ENCODE data around the gene EIF2S2. TPM values are rescaled to one million over a fixed set of nuclear protein-coding genes. Genes with fewer than 3 reads are reported as not detected.
"Not testable (repeated sequence)": the region's sequence is repeated elsewhere in the genome, so short reads cannot be mapped to it uniquely, and the experiment has no call there.

Gene EIF2S2
- total RNA-seq, 2 experiments from 2014 or later = 106 to 108 TPM

DNA sequence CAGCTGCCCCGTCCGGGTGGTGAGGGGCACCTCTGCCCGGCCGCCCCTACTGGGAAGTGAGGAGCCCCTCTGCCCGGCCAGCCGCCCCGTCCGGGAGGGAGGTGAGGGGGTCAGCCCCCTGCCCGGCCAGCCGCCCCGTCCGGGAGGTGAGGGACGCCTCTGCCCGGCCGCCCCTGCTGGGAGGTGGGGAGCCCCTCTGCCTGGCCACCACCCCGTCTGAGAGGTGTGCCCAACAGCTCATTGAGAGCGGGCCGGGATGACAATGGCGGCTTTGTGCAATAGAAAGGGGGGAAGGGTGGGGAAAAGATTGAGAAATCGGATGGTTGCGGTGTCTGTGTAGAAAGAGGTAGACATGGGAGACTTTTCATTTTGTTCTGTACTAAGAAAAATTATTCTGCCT lies 20.9 kb upstream of the EIF2S2 start:
- H3K27me3 Mint-ChIP-seq = peaks cover 14% of the 10 kb centered on the region
- H3K36me3 Mint-ChIP-seq (ENCODE audit: low read depth); CTCF ChIA-PET; POLR2A ChIA-PET; DNase-seq; H3K4me3 Mint-ChIP-seq; H3K27ac Mint-ChIP-seq; H3K4me1 Mint-ChIP-seq; H3K9me3 Mint-ChIP-seq: not testable (repeated sequence)

DNA sequence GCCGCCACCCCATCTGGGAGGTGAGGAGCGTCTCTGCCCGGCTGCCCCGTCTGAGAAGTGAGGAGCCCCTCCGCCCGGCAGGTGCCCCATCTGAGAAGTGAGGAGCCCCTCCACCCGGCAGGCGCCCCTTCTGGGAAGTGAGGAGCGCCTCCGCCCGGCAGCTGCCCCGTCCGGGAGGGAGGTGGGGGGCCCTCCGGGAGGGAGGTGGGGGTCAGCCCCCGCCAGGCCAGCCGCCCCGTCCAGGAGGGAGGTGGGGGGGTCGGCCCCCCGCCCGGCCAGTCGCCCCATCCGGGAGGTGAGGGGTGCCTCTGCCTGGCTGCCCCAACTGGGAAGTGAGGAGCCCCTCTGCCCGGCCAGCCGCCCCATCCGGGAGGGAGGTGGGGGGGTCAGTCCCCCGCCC lies 20.4 kb upstream of the EIF2S2 start:
- DNase-seq; CTCF ChIA-PET; H3K9me3 Mint-ChIP-seq; POLR2A ChIA-PET; H3K4me3 Mint-ChIP-seq; H3K27ac Mint-ChIP-seq; H3K4me1 Mint-ChIP-seq; H3K36me3 Mint-ChIP-seq (ENCODE audit: low read depth): not testable (repeated sequence)
- H3K27me3 Mint-ChIP-seq = peaks cover 15% of the 10 kb centered on the region

DNA sequence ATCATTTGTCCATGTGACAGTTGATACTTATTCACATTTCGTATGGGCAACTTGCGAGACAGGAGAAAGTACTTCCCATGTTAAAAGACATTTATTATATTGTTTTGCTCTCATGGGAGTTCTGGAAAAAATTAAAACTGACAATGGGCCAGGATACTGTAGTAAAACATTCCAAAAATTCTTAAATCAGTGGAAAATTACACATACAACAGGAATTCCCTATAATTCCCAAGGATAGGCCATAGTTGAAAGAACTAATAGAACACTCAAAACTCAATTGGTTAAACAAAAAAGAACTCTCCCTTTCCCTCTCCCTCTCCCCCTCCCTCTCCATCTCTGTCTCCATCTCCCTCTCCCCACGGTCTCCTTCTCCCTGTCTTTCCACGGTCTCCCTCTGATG lies 19.4 kb upstream of the EIF2S2 start:
- H3K27ac Mint-ChIP-seq = no peak overlapping the region
- CTCF ChIA-PET = interaction anchor here (1.2 kb wide), 1 partner anchor 217 kb away, joined by 4 read pairs; no protein-coding TSS in a partner anchor
- peaks cover 21% of the 10 kb centered on the region for H3K27me3 Mint-ChIP-seq
- peaks cover 3% of the 10 kb centered on the region for H3K4me1 Mint-ChIP-seq
- H3K36me3 Mint-ChIP-seq (ENCODE audit: low read depth) = no peaks in the 10 kb centered on the region
- H3K4me3 Mint-ChIP-seq = no peak overlapping the region
- H3K9me3 Mint-ChIP-seq = no peaks in the 10 kb centered on the region
- POLR2A ChIA-PET = no interaction called here
- DNase-seq = no peak

DNA sequence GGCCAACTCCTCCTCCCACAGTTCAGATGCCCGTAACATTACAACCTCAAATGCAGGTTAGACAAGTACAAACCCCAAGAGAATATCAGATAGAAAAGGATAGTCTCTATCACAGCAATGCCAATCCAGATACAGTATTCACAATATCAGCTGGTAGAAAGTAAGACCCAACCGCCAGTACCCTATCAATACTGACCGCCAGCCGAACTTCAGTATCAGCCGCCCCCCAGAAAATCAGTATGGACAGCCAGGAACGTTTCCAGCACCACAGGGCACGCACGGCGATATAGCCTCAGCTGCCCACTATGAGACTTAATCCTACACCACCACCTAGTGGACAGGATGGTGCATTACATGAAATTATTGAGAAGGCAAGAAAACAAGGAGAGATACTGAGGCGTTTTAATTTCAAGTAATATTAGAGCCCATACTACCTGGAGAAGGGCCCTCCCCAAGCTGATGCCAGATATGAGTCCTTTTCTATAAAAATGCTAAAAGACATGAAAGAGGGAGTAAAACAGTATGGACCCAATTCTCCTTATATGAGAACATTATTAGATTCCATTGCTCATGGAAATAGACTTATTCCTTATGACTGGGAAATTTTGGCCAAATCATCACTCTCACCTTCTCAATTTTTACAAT lies 17.6 kb upstream of the EIF2S2 start:
- no peak overlapping the region for H3K4me3 Mint-ChIP-seq
- no peak overlapping the region for H3K27ac Mint-ChIP-seq
- H3K27me3 Mint-ChIP-seq = peaks cover 26% of the 10 kb centered on the region
- DNase-seq = peak; percentile 57
- H3K4me1 Mint-ChIP-seq = peaks cover 8% of the 10 kb centered on the region
- POLR2A ChIA-PET = interaction anchor here (2.0 kb wide), 1 partner anchor 18 kb away, joined by 9 read pairs; the partner anchor contains the start of gene EIF2S2
- H3K9me3 Mint-ChIP-seq = no peaks in the 10 kb centered on the region
- CTCF ChIA-PET = interaction anchor here (0.6 to 2.9 kb wide), 7 partner anchors 9 to 317 kb away, joined by 3 to 14 read pairs (median 5); no protein-coding TSS in a partner anchor
- no peaks in the 10 kb centered on the region for H3K36me3 Mint-ChIP-seq (ENCODE audit: low read depth)

DNA sequence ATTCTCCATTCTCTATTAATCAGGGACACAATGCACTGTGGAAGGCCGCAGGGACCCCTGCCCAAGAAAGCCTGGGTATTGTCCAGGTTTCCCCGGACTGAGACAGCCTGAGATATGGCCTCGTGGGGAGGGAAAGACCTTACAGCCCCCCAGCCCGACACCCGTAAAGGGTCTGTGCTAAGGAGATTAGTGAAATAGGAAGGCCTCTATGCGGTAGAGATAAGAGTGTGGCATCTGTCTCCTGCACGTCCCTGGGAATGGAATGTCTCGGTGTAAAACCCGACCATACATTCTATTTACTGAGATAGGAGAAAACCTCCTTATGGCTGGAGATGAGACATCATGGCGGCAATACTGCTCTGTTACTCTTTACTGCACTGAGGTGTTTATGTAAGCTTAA lies 15.7 kb upstream of the EIF2S2 start:
- H3K27me3 Mint-ChIP-seq = peaks cover 26% of the 10 kb centered on the region
- H3K27ac Mint-ChIP-seq = no peak overlapping the region
- H3K9me3 Mint-ChIP-seq = no peaks in the 10 kb centered on the region
- CTCF ChIA-PET = interaction anchor here (1.1 kb wide), 1 partner anchor 265 kb away, joined by 3 read pairs; no protein-coding TSS in a partner anchor
- peaks cover 14% of the 10 kb centered on the region for H3K4me1 Mint-ChIP-seq
- H3K4me3 Mint-ChIP-seq = no peak overlapping the region
- no peak for DNase-seq
- POLR2A ChIA-PET = no interaction called here
- no peaks in the 10 kb centered on the region for H3K36me3 Mint-ChIP-seq (ENCODE audit: low read depth)

DNA sequence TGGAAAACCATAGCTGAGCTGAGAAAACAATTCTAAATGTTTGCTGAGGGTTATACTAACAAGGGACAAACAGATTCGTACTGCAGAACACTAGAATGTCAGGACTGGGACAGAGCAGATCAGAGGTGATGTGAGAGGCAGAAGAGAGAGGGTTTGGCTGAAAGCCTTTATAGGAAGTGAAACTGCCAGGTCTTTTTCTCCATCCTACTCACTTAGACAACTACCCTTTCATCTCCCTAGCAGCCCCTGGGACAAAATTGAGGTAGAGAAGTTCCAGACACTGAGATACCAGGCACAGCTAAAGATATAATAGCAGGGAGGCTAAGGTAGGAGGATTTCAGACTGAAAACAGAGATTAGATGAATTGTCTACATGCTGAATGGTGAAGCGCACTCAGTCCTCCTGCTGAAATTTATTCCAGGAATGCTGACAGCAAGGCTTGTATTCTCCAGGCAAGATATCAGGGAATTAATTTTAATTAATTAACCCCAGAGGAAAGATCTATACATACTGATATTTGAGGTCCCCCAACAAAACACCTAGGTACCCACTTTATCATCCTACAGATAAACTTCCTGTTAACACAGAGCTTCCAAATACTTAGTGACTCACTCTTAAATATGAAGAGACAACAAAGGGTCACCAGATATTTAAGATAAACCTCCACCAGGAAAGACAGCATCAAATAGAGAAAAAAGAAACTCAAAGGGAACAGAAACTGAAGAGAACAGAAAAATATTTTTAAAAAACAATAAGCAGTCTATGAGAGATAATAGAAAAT lies 12.6 kb upstream of the EIF2S2 start:
- no peak for DNase-seq
- Mint-ChIP-seq H3K9me3 (no peaks in the 10 kb centered on the region), H3K27ac (no peak overlapping the region), H3K4me1 (peaks cover 18% of the 10 kb centered on the region), H3K27me3 (peaks cover 16% of the 10 kb centered on the region), H3K36me3 (ENCODE audit: low read depth) (no peaks in the 10 kb centered on the region), H3K4me3 (no peak overlapping the region)
- ChIA-PET CTCF (interaction anchor here (1.3 to 1.4 kb wide), 2 partner anchors 12 to 261 kb away, joined by 3 read pairs; partner anchors contain the start of gene EIF2S2), POLR2A (interaction anchor here (1.0 to 2.1 kb wide), 3 partner anchors 12 to 23 kb away, joined by 3 to 14 read pairs (median 3); partner anchors contain the start of gene EIF2S2)

DNA sequence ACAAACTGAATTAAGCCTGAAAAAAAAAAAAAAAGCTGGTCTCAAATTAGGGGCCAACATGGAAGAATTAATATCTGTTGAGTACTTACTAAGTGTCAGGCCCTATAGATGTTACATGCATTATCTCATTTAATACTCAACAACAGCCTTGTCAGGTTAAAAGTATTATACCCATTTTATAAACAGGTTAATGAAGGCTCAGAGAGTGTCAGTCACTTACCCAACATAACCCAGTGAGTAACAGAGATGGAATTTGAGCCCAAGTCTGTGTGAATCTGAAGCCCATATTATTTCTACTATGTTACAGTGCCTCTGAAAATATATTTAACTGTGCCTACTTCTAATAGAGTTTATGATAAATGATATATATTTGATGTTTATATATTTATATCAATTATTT lies 11.3 kb upstream of the EIF2S2 start:
- Mint-ChIP-seq H3K4me1 (peaks cover 14% of the 10 kb centered on the region), H3K36me3 (ENCODE audit: low read depth) (no peaks in the 10 kb centered on the region), H3K27ac (no peak overlapping the region), H3K4me3 (no peak overlapping the region), H3K9me3 (no peaks in the 10 kb centered on the region), H3K27me3 (peaks cover 22% of the 10 kb centered on the region)
- DNase-seq = no peak
- ChIA-PET CTCF (interaction anchor here (0.6 kb wide), 1 partner anchor 209 kb away, joined by 3 read pairs; no protein-coding TSS in a partner anchor), POLR2A (interaction anchor here (2.6 kb wide), 1 partner anchor 11 kb away, joined by 12 read pairs; the partner anchor contains the start of gene EIF2S2)

DNA sequence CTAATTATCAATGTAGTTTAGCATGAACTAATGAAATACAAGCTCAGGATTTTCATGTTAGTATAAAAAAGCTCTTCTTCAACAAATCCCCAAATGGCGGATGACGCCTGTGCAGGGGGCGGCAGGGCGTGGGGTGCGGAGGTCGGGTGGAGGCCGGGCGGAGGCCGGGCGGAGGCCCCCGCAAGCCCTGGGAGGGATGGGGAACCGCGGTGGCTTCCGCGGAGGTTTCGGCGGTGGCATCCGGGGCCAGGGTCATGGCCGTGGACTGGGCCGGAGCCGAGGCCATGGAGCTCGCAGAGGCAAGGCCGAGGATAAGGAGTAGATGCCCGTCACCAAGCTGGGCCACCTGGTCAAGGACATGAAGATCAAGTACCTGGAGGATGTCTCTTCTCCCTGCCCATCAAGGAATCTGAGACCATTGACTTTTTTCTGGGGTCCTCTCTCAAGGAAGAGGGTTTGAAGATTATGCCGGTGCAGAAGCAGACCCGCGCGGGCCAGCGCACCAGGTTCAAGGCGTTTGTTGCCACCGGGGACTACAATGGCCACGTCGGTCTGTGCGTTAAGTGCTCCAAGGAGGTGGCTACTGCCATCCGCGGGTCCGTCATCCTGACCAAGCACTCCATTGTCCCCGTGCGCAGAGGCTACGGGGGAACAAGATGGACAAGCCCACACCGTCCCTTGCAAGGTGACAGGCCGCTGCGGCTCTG lies 10.4 kb upstream of the EIF2S2 start:
- CTCF ChIA-PET = no interaction called here
- no peaks in the 10 kb centered on the region for H3K36me3 Mint-ChIP-seq (ENCODE audit: low read depth)
- H3K27me3 Mint-ChIP-seq = peaks cover 18% of the 10 kb centered on the region
- no peak for DNase-seq
- peaks cover 14% of the 10 kb centered on the region for H3K4me1 Mint-ChIP-seq
- H3K27ac Mint-ChIP-seq = no peak overlapping the region
- no peak overlapping the region for H3K4me3 Mint-ChIP-seq
- no peaks in the 10 kb centered on the region for H3K9me3 Mint-ChIP-seq
- POLR2A ChIA-PET = interaction anchor here (2.6 kb wide), 1 partner anchor 10 kb away, joined by 12 read pairs; the partner anchor contains the start of gene EIF2S2

DNA sequence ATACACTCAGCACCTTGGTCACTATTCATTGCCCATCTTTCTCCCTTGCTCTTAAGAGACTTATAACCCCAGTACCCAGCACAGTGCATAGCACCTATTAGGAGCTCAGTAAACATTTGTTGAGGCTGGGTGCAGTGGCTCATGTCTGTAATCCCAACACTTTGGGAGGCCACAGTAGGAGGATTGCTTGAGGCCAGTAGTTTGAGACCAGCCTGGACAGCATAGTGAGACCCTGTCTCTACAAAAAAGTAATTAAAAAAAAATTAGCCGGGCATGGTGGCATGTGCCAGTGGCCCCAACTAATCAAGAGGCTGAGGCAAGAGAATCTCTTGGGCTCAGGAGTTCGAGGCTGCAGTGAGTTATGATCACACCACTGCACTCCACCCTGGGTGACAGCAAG lies 8.2 kb upstream of the EIF2S2 start:
- Mint-ChIP-seq H3K9me3 (no peaks in the 10 kb centered on the region), H3K4me3 (no peak overlapping the region), H3K36me3 (ENCODE audit: low read depth) (no peaks in the 10 kb centered on the region), H3K27me3 (peaks cover 12% of the 10 kb centered on the region), H3K27ac (no peak overlapping the region), H3K4me1 (peaks cover 14% of the 10 kb centered on the region)
- CTCF ChIA-PET = interaction anchor here (1.0 to 1.3 kb wide), 2 partner anchors 8 to 328 kb away, joined by 3 read pairs; partner anchors contain the start of gene EIF2S2
- POLR2A ChIA-PET = no interaction called here
- no peak for DNase-seq

DNA sequence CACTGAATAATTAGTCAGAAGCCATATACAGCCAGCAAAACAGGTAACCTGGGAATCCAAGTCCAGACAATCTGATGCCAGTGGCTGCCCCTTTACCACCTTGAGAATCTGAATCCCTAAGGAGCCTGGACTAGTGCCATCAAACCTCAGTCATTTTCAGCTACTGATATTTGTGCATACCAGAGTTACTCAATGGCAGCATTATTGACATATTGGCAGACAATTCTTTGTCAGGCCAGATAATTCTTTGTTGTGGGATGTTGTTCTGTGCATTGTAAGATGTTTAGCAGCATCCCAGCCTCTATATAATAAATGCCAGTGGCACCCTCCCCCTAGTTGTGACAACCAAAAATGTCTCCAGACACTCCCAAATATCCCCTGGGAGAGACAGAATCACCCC lies 3.2 kb upstream of the EIF2S2 start:
- no peaks in the 10 kb centered on the region for H3K9me3 Mint-ChIP-seq
- no peak for DNase-seq

DNA sequence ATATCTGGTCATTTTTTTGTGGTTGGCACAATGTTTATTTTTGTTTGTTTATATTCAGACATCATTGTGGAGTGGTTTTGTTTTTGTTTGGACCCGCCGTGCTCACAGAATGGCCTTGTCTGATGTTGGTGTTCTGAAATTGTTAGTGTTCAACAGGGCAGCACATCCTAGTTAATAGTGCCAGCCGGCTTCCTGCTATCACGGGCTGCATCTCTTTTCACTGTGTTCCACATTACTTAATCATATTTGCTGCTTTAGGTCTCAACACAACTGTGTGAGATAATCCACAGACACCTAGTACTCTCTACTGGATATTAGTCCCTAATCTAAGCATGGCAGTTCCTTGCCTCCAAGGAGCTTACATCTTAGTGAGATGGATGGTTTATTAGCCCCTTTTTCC lies 2.8 kb upstream of the EIF2S2 start:
- ChIA-PET CTCF (interaction anchor here (1.0 kb wide), 1 partner anchor 14 kb away, joined by 3 read pairs; no protein-coding TSS in a partner anchor), POLR2A (no interaction called here)
- Mint-ChIP-seq H3K27me3 (peaks cover 12% of the 10 kb centered on the region), H3K27ac (no peak overlapping the region), H3K9me3 (no peaks in the 10 kb centered on the region), H3K36me3 (ENCODE audit: low read depth) (peaks cover 18% of the 10 kb centered on the region), H3K4me1 (peaks cover 12% of the 10 kb centered on the region), H3K4me3 (no peak overlapping the region)
- no peak for DNase-seq

More for the DNA sequence above, 3.2 kb upstream of the EIF2S2 start:
- CTCF ChIA-PET = interaction anchor here (1.0 kb wide), 1 partner anchor 14 kb away, joined by 3 read pairs; no protein-coding TSS in a partner anchor
- Mint-ChIP-seq H3K27me3 (peaks cover 12% of the 10 kb centered on the region), H3K36me3 (ENCODE audit: low read depth) (peaks cover 16% of the 10 kb centered on the region), H3K4me3 (no peak overlapping the region), H3K27ac (no peak overlapping the region), H3K4me1 (peaks cover 9% of the 10 kb centered on the region)
- POLR2A ChIA-PET = no interaction called here

DNA sequence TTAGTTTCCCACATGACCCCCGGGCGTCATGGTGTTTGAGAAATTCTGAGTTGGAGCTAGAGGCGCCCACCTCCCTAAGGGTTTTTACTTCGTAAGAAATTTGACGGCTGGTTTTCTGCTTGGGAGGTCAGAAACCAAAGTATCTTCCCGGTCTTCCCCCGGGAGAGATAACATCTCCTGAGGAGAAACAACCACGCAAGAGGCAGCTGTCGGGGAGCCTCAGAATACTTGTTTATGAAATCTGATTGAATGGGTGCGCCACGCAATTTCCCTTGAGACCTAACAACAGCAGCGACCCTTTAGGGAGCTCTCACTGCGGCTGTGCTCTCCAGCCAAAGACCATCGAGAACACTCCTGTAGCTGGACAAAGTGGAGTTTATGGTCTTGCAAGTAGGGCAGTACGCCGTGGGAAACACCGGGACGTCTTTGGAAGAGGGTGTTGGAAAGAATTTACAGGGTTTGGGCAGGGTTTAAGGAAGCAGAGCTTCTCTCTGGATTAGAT lies 608 bp upstream of the EIF2S2 start:
- peak; percentile 42 for DNase-seq
- ChIA-PET POLR2A (interaction anchor here (0.6 to 3.4 kb wide), 52 partner anchors 9 to 1172 kb away, joined by 3 to 73 read pairs (median 4); partner anchors contain the start of genes ACTL10, AHCY, CBFA2T2 and CDK5RAP1), CTCF (interaction anchor here (0.6 to 1.5 kb wide), 10 partner anchors 8 to 321 kb away, joined by 3 to 6 read pairs (median 3); partner anchors contain the start of gene RALY)
- Mint-ChIP-seq H3K27ac (peak overlapping the region; percentile 92), H3K4me1 (peaks cover 33% of the 10 kb centered on the region), H3K36me3 (ENCODE audit: low read depth) (peaks cover 40% of the 10 kb centered on the region), H3K27me3 (peaks cover 4% of the 10 kb centered on the region), H3K9me3 (no peaks in the 10 kb centered on the region), H3K4me3 (peak overlapping the region; percentile 86)
